GM21367 (cell line): ENCODE results near the gene FAM161A.
"Not testable (repeated sequence)": the region's sequence is repeated elsewhere in the genome, so short reads cannot be mapped to it uniquely, and the experiment has no call there.

ENCODE experiments used
- ATAC-seq: cut with Tn5 transposase; IDR thresholded peaks from one replicate; pipeline ENCODE4 v1.9.1; 2021; ENCODE audit not compliant: unreplicated experiment

The FAM161A gene

GRCh38 chr2:61845320-61845719, 8.5 kb downstream of the FAM161A start:
- ATAC-seq, result no peak

DNA sequence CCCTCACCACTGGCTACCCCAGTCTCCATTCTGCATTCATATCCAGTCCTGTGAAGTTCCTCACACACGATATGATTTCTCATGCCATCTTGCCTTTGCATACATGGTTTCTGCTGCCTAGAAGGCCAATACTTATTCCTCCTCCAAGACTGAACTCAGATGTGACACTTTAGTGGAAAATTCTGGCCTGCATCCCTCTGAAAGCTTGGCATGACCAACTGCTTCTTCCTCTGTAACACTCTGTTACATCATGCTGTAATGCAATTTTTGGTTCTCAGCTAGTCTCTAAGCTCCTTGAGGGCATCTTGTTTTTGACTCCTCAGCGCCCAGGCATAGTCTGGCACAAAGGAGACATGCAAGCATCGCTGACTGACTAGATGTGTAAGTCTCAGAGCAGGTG, 12.6 kb downstream of the FAM161A start:
- ATAC-seq, result no peak

- ATAC-seq, result no peak
Observed at GRCh38 chr2:61834893-61835292, 19.0 kb downstream of the FAM161A start.

DNA sequence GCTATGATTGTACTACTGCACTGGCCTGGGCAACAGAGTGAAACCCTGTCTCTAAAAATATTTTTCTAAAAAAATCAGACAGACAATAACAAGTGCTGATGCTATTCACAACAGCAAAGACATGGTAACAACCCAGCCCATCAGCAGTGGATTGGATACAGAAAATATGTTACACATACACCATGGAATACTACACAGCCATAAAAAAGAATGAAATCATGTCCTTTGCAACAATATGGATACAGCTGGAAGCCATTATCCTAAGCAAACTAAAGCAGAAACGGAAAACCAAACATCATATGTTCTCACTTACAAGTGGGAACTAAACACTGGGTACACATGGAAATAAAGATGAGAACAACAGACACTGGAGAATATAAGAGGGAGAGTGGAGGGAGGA, 19.9 kb downstream of the FAM161A start:
- no peak for ATAC-seq

- ATAC-seq, result no peak
Observed at GRCh38 chr2:61832183-61832841, 21.5 kb downstream of the FAM161A start.

DNA sequence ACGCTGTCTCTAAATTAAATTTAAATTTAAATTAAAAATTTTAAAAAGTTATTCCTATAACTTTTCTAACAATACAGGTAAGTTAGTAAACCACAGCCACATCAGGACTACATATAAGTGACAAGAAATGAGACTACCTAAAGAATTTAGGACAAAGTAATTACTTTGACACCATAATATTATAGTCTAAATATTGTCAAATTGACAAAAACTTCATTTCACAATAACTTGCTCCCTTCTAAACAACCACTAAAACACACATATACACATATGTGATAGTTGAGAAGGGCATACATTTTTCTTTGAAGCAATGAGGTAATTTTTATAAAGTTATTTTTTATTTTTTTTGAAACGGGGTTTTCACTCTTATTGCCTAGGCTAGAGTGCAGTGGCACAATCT, 31.6 kb downstream of the FAM161A start:
- no peak for ATAC-seq

- ATAC-seq, result no peak
Observed at GRCh38 chr2:61816480-61817355, 37.1 kb downstream of the FAM161A start.

GRCh38 chr2:61814539-61815160, 39.2 kb downstream of the FAM161A start:
- ATAC-seq, result no peak

DNA sequence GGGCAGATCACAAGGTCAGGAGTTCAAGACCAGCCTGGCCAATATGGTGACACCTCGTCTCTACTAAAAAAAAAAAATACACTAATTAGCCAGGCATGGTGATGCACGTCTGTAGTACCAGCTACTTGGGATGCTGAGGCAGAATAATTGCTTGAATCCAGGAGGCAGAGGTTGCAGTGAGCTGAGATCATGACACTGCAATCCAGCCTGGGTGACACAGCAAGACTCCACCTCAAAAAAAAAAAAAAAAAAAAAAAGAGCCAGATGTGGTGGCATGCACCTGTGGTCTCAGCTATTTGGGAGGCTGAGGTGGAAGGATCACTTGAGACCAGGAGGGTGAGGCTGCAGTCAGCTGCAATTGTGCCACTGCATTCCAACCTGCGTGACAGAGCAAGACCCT, 40.5 kb downstream of the FAM161A start:
- ATAC-seq, result not testable (repeated sequence)

- ATAC-seq, result no peak
Observed at GRCh38 chr2:61811821-61812220, 42.0 kb downstream of the FAM161A start.

- ATAC-seq, result not testable (repeated sequence)
Observed at GRCh38 chr2:61810203-61810602, 43.7 kb downstream of the FAM161A start.

- ATAC-seq, result not testable (repeated sequence)
Observed at GRCh38 chr2:61808693-61809092, 45.2 kb downstream of the FAM161A start.

- no peak for ATAC-seq
Observed at GRCh38 chr2:61807036-61807757, 46.7 kb downstream of the FAM161A start.

DNA sequence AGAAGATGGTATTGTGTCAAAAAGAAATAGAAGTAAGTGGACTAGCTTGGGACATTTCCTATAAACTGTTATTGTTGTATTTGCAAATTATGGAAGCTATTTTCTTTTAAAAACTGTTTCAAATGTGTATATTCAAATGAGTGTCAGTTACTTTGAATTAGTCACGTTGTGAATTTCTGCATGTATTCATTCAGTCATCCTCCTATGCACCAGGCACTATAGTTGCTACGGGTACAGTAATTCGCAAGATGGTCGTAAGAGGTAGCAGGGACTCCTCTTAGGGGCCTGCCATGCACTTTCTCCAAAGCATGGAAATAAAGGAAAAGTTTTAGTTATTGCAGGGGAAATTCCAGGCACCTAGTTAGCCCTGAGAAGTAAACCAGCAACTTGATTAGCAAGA, 51.3 kb downstream of the FAM161A start:
- ATAC-seq, result no peak

DNA sequence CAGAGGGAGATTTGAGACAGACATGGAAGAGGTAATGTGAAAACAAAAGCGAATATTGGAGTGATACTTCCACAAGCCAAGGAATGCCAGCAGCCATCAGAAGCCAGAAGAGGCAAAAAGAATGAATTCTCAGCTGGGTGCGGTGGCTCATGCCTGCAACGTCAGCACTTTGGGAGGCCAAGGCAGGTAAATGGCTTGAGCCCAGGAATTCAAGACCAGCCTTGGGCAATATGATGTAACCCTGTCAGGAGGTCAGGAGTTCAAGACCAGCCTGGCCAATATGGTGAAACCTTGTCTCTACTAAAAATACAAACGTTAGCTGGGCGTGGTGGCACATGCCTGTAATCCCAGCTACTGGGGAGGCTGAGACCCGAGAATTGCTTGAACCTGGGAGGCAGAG, 54.8 kb downstream of the FAM161A start:
- no peak for ATAC-seq

GRCh38 chr2:61797446-61797845, 56.4 kb downstream of the FAM161A start:
- ATAC-seq, result not testable (repeated sequence)

DNA sequence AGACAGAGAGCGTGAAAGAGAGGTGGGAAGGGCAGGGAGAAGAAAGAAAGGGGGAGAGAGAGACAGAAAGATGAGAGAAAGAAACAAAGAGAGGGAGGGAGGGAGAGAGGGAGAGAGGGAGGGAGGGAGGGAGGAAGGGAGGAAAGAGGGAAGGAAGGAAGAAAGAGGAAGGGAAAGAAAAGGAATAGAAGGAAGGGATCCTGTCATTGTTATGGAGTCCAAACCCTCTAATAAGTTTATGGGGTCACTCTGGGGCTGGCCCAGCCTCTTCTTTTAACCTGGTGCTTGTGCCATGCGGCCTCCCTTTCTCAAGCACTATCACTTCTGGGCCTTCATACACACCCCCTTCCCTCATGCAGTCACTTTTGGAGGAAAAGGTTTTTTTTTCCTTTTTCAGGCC, 58.5 kb downstream of the FAM161A start:
- ATAC-seq, result no peak

DNA sequence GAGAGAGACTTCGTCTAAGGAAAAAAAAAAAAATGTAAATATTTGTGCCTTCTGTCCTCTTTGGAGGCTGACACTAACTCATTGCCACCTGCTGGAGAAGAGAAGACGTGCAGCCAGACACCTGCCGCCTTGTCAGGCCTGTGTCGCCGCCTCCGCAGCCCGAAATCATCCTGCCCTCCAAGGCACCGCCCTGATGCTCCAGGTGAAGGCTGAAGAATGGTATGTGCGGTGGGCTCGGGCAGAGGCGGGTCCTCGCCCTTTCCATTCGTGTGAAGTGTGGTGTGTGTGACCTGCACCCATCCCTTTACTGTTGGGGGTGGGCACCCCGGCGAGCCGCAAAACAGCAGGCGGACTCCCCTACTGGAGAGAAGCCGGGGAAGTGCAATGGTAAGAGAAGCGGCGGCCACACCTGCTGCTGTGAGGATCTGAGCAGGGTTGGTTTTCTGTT, 60.4 kb downstream of the FAM161A start:
- no peak for ATAC-seq

GRCh38 chr2:61792355-61792890, 61.4 kb downstream of the FAM161A start:
- no peak for ATAC-seq

GRCh38 chr2:61789807-61790602, 63.9 kb downstream of the FAM161A start:
- ATAC-seq, result no peak
